ENCODE results near the gene NTN5. TPM values are rescaled to one million over a fixed set of nuclear protein-coding genes. Genes with fewer than 3 reads are reported as not detected.

NTN5 gene
- total and polyA plus RNA-seq, 9 of the 15 experiments (the other 6 are each of a cell fraction or from before 2014, with no cell fraction given) = not detected

DNA sequence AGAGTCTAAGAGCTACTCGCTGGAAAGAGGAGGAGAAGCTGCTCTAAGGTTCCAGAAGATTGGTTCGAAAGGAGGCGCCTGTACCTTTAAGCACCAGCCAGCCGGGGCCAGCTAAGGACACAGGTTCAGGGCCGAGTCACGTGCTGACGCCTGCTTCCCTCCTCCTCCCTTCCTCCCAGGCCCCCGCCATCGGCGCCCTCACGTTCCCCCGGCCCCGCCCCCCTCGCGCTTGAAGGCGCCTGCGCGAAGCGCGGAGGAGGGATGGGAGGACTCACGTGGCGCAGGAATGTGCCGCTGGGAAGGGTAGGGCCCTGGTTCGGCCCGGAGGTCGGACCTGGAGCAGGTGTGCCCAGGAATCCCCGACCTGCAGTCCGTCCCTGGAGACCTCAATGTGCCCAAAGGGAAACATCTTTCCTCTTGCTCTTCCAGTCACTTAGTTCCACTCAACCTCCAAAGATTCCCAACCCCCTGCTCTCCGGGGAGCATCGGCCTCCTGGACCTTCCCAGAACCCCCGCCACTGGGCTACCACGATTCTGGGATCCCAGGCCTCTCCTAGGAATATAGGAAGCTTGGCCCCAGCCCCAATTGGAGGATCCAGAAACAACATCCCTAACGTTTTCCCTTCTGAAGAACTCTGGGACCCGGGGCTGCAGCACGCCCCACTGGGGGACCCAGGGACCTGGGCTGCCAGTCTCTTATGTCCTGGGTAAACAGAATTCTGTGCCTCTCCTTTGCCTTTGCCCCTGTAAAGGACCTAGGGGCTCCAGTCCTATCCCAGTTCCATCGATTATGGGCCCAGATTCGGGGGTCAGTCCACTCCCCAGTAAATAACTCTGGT, 38.2 kb downstream of the NTN5 start (continued):
- TF ChIP-seq, protein P1, sequence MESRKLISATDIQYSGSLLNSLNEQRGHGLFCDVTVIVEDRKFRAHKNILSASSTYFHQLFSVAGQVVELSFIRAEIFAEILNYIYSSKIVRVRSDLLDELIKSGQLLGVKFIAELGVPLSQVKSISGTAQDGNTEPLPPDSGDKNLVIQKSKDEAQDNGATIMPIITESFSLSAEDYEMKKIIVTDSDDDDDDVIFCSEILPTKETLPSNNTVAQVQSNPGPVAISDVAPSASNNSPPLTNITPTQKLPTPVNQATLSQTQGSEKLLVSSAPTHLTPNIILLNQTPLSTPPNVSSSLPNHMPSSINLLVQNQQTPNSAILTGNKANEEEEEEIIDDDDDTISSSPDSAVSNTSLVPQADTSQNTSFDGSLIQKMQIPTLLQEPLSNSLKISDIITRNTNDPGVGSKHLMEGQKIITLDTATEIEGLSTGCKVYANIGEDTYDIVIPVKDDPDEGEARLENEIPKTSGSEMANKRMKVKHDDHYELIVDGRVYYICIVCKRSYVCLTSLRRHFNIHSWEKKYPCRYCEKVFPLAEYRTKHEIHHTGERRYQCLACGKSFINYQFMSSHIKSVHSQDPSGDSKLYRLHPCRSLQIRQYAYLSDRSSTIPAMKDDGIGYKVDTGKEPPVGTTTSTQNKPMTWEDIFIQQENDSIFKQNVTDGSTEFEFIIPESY (CRISPR knock-in tag; IDR thresholded peaks at IDR 0.05) = peak; percentile 33; the same call in 1 of the 2 replicates
- TF ChIP-seq ZNF324 (CRISPR knock-in tag; IDR thresholded peaks at IDR 0.05) (peak; percentile 37; the same call in 1 of the 2 replicates), TEAD4 (IDR thresholded peaks at IDR 0.05; ENCODE audit: low read length) (peak; percentile 70), TEAD4 (CRISPR knock-in tag; IDR thresholded peaks at IDR 0.05; ENCODE audit: borderline replicate concordance) (no peak), TEAD1 (CRISPR knock-in tag; IDR thresholded peaks at IDR 0.05) (peak; percentile 89 to 91; a peak in 3 of 4 replicates), U2AF2 (optimal IDR thresholded peaks at IDR 0.05; ENCODE audit: low read depth, low read length) (no peak), RAD51 (IDR thresholded peaks at IDR 0.05; ENCODE audit: borderline replicate concordance, low read depth) (peak; percentile 95), KHSRP (IDR thresholded peaks at IDR 0.05) (no peak), POLR2B (IDR thresholded peaks at IDR 0.05; ENCODE audit: low read depth, partially characterized antibody) (peak; percentile 46), E2F3 (CRISPR knock-in tag; IDR thresholded peaks at IDR 0.05) (peak; percentile 77; the same call in 1 of the 2 replicates), RBFOX2 (IDR thresholded peaks at IDR 0.05; ENCODE audit: low read depth, low read length) (peak; percentile 58; the same call in 1 of the 2 replicates), RB1 (IDR thresholded peaks at IDR 0.05; ENCODE audit: low read depth) (peak; percentile 66; the same call in 1 of the 2 replicates), MAX (CRISPR knock-in tag; IDR thresholded peaks at IDR 0.05) (peak; percentile 80; the same call in 1 of the 2 replicates)
- TF ChIP-seq, protein P2, sequence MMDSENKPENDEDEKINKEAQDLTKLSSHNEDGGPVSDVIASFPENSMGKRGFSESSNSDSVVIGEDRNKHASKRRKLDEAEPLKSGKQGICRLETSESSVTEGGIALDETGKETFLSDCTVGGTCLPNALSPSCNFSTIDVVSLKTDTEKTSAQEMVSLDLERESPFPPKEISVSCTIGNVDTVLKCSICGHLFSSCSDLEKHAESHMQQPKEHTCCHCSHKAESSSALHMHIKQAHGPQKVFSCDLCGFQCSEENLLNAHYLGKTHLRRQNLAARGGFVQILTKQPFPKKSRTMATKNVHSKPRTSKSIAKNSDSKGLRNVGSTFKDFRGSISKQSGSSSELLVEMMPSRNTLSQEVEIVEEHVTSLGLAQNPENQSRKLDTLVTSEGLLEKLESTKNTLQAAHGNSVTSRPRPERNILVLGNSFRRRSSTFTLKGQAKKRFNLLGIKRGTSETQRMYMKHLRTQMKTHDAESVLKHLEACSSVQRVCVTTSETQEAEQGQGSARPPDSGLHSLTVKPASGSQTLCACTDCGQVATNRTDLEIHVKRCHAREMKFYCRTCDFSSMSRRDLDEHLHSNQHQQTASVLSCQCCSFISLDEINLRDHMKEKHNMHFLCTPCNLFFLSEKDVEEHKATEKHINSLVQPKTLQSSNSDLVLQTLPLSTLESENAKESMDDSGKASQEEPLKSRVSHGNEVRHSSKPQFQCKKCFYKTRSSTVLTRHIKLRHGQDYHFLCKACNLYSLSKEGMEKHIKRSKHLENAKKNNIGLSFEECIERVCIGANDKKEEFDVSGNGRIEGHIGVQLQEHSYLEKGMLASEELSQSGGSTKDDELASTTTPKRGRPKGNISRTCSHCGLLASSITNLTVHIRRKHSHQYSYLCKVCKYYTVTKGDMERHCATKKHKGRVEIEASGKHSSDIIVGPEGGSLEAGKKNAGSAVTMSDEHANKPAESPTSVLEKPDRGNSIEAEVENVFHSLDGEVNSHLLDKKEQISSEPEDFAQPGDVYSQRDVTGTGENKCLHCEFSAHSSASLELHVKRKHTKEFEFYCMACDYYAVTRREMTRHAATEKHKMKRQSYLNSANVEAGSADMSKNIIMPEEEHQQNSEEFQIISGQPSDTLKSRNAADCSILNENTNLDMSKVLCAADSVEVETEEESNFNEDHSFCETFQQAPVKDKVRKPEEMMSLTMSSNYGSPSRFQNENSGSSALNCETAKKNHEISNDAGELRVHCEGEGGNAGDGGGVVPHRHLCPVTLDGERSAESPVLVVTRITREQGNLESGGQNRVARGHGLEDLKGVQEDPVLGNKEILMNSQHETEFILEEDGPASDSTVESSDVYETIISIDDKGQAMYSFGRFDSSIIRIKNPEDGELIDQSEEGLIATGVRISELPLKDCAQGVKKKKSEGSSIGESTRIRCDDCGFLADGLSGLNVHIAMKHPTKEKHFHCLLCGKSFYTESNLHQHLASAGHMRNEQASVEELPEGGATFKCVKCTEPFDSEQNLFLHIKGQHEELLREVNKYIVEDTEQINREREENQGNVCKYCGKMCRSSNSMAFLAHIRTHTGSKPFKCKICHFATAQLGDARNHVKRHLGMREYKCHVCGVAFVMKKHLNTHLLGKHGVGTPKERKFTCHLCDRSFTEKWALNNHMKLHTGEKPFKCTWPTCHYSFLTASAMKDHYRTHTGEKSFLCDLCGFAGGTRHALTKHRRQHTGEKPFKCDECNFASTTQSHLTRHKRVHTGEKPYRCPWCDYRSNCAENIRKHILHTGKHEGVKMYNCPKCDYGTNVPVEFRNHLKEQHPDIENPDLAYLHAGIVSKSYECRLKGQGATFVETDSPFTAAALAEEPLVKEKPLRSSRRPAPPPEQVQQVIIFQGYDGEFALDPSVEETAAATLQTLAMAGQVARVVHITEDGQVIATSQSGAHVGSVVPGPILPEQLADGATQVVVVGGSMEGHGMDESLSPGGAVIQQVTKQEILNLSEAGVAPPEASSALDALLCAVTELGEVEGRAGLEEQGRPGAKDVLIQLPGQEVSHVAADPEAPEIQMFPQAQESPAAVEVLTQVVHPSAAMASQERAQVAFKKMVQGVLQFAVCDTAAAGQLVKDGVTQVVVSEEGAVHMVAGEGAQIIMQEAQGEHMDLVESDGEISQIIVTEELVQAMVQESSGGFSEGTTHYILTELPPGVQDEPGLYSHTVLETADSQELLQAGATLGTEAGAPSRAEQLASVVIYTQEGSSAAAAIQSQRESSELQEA (IDR thresholded peaks at IDR 0.05; ENCODE audit: low read depth) = no peak
